GM19238 (cell line): ENCODE measurements around the gene AKAP13.
"Not testable (repeated sequence)": the region's sequence is repeated elsewhere in the genome, so short reads cannot be mapped to it uniquely, and the experiment has no call there.

Experiments used
- DNase-seq: peaks from one replicate; pipeline ENCODE4 v3.0.0; 2011; ENCODE audit warnings: low spot score; ENCODE audit not compliant: insufficient read length

AKAP13 gene

GRCh38 chr15:85475317-85475701, 94.9 kb downstream of the AKAP13 start:
- DNase-seq, result no peak

DNA sequence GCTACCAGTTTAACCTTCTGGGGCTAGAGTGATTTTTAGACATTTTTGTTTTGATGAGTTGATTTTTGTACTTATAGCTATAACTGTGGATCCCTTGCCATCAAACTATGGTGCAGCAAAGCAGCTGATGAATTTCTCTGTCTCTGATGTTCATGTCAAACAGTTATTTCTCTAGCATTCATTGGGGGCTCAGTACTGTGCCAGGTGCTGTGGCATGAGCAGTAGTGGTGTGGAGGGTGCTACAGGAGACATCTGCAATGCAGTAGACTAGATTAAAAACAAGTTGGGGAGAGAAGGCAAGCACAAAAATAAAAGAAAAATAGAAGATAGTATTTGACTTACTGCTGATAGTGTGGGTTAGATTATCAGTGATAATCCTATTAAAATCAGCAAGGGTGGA, 95.3 kb downstream of the AKAP13 start:
- DNase-seq, result no peak

- no peak for DNase-seq
These were observed 96.7 kb downstream of the AKAP13 start for GRCh38 chr15:85477061-85477460.

DNA sequence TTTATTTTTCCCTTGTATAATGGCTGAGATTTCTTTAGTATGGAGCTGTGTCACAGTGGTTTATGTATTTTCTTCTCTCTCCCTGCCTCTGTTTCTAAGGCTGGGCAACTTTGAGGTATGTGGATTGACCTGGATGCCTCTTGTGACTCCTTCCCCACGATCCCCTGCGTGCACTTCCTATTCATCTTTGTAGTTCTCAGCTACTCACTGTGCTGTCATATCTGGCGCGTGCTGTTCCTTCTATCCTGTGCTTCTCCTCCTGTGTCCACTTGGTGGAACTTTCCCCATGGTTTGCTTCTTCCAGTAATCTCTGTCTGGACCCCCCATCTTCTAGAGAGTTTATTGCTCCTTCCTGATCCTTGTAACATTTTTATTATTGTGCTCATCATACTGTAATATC, 97.3 kb downstream of the AKAP13 start:
- no peak for DNase-seq

- DNase-seq, result no peak
These were observed 98.8 kb downstream of the AKAP13 start for GRCh38 chr15:85479071-85479647.

DNA sequence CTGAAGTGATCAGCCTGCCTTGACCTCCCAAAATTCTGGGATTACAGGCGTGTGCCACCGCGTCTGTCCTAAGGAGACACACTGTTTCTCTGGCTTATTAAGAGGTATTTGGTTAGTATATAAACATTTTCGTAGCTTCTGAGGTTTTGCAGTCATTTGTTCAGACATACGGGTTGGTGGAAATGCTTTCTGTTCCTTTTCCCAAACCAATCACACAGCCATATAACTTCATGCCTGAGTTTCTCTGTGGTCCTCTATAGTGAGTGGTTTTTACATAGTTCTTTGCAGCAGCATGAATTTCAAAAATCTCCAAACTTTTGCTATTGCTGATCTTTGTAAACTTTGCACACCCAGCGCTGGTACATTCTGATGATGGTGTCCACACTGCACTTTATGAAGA, 100.5 kb downstream of the AKAP13 start:
- DNase-seq, result no peak

- not testable (repeated sequence) for DNase-seq
These were observed 101.1 kb downstream of the AKAP13 start for GRCh38 chr15:85481543-85481942.

GRCh38 chr15:85482894-85483293, 102.5 kb downstream of the AKAP13 start:
- DNase-seq, result no peak

DNA sequence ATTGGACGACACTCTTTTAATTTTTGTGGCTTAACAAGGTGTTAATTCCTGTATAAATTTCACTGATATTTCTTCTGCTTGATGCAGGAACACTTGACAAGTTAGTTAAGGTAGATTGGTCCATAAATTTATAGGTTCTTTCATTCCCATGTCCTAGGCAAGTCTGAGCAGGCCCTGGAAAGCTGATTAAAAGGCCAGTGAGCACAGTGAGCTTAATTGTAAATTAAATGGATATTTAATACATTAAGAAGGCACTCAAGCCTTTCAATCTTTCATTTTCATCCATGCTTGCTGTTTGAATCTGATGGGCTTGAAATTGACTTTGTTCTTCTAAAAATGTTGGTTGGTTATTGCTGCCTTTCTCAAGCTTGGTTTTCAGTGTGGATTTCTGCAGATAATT, 103.6 kb downstream of the AKAP13 start:
- not testable (repeated sequence) for DNase-seq

GRCh38 chr15:85484923-85485322, 104.5 kb downstream of the AKAP13 start:
- not testable (repeated sequence) for DNase-seq

DNA sequence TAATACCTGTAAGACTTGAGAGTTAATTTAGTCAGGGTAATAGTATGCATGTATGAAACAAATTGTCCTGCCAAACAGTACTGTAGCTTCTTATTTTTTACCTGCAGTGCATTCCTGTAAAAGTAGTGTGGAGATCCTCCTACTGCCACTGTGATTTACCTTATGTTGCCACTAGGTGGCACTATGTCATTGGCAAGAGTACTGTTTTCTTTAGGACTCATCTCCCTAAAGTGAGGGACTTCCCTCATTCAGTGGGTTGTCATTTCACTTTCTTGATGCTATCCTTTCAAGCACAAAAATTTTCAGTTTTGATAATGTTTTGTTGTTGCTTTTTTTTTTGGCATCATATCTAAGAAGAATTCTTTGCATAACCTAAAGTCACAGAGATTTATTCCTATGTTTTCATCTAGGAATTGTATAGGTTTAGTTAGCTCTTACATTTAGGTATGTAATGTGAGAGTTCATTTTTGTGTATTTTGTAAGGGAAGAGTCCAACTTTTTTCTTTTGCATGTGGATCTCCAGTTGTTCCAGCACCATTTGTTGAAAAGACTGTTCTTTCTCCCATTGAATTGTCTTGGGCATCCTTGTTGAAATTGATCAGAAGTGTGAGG, 105.7 kb downstream of the AKAP13 start:
- DNase-seq, result peak; percentile 43

GRCh38 chr15:85487796-85488195, 107.4 kb downstream of the AKAP13 start:
- DNase-seq, result not testable (repeated sequence)

- no peak for DNase-seq
These were observed 108.6 kb downstream of the AKAP13 start for GRCh38 chr15:85488997-85489396.

- DNase-seq, result no peak
These were observed 109.5 kb downstream of the AKAP13 start for GRCh38 chr15:85489773-85490493.

DNA sequence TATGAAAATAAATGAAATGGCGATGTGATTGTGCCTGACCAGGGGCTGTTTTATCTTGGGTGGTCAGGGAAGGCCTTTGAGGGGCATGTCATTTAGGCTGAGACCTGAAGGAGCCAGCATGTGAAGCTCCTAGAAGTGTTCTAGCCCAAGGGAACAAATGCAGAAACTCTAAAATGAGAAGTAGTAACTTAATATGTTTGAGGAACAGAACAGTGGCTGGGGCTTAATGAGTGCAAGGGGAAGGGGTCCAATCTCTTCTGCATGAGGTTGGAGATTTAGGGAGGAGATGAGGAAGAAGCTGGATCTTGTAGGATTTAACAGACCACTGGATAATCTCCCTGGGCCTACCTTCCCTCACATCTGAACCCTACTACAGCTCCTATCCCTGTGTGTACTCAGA, 110.5 kb downstream of the AKAP13 start:
- no peak for DNase-seq

DNA sequence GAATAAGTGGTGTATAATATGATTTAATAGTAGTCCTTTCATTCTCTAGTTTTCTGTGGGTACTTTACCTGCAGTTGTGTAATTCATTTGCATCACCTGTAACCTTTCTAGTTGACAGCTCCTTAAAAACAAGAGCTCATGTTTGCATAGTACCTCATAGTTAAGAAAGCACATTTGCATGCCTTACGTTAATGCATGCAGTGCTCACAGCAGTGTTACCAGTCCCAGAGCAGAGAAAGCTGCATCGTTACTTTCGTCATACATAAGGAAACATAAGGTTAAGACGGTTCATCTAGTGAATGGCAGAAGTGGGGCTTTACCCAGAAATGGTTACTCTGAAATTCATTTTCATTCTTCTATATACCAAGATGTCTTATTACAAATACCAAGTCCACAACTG, 111.3 kb downstream of the AKAP13 start:
- no peak for DNase-seq

DNA sequence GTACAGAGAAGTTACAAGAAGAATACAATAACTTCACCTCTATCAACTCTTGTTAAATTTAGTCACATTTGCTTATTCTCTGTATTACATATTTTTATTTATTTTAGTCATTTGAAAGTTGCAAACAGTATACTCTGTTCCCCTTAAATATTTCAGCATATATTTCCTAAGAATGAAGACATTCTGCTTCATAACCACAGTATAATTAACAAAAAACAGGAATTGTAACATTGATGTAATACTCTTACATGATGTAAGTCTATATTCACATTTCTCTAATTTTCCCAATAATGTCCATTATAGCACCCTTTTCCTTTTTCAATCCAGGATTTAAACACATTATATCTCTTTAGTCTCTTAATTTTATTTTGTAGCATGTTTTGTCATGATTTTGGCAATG, 112.0 kb downstream of the AKAP13 start:
- DNase-seq, result no peak

- DNase-seq, result no peak
These were observed 112.9 kb downstream of the AKAP13 start for GRCh38 chr15:85493260-85493659.

- no peak for DNase-seq
These were observed 113.8 kb downstream of the AKAP13 start for GRCh38 chr15:85494048-85494777.

DNA sequence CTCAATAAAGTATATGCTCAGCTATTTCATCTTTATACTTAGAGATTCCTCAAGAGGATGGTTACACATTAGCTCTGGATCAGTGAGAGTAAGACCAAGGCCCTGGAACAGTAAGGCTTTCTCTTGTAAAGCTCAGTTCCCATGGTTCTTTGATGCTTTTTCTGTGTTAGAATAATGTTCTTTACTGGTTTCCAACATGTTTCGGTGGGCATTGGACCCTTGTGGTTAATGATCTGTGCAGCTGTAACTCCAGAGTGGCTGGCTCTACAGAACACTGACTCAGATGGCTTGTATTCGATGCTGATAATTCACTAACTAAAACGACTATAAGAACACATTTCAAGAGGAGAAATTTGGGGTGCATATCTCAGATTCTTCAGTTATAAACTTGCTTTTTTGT, 114.7 kb downstream of the AKAP13 start:
- no peak for DNase-seq

- DNase-seq, result no peak
These were observed 115.1 kb downstream of the AKAP13 start for GRCh38 chr15:85495544-85495943.

GRCh38 chr15:85496151-85496550, 115.7 kb downstream of the AKAP13 start:
- no peak for DNase-seq
